HFF-Myc (cell line): Measurements from ENCODE around the gene FHIT.
"Not testable (repeated sequence)": the region's sequence is repeated elsewhere in the genome, so short reads cannot be mapped to it uniquely, and the experiment has no call there.

Experiments used
- DNase-seq: peaks from one replicate; pipeline ENCODE4 v3.0.0-alpha.2; 2011; ENCODE audit warnings: low read depth; ENCODE audit errors: extremely low read depth
- H3K4me3 ChIP-seq: replicated peaks from 2 replicates; pipeline ENCODE4 v1.5.1; 2011; ENCODE audit warnings: low read depth, mild to moderate bottlenecking, control low read depth, low read length
- CTCF ChIP-seq: IDR thresholded peaks from 2 replicates; pipeline ENCODE4 v1.5.1; 2012; ENCODE audit warnings: mild to moderate bottlenecking, low read depth, low read length, control low read depth; ENCODE audit errors: missing control alignments

The FHIT gene

GRCh38 chr3:60989626-60990441 is 261.4 kb downstream of the FHIT start:
- DNase-seq = no peak
- no peak overlapping the region for H3K4me3 ChIP-seq
- no peak for TF ChIP-seq CTCF

GRCh38 chr3:60987191-60987590 is 264.1 kb downstream of the FHIT start:
- not testable (repeated sequence) for DNase-seq, H3K4me3 ChIP-seq

- no peak for DNase-seq
- no peak overlapping the region for H3K4me3 ChIP-seq
- TF ChIP-seq CTCF = no peak
Observed at GRCh38 chr3:60986552-60986951, 264.7 kb downstream of the FHIT start.

GRCh38 chr3:60983906-60984305 is 267.3 kb downstream of the FHIT start:
- no peak for TF ChIP-seq CTCF
- no peak for DNase-seq
- no peak overlapping the region for H3K4me3 ChIP-seq

GRCh38 chr3:60980342-60980692 is 270.9 kb downstream of the FHIT start:
- no peak overlapping the region for H3K4me3 ChIP-seq
- no peak for TF ChIP-seq CTCF
- DNase-seq = no peak

- no peak overlapping the region for H3K4me3 ChIP-seq
- DNase-seq = no peak
- TF ChIP-seq CTCF = no peak
Observed at GRCh38 chr3:60979461-60980341, 271.6 kb downstream of the FHIT start.

- DNase-seq = no peak
- no peak for TF ChIP-seq CTCF
Observed at GRCh38 chr3:60973321-60973720, 277.9 kb downstream of the FHIT start.

More at GRCh38 chr3:60973321-60973720, 277.9 kb downstream of the FHIT start:
- no peak overlapping the region for H3K4me3 ChIP-seq
